ENCODE measurements around the gene PGC.

Gene PGC

GRCh38 chr6:41763470-41763869 lies 16.3 kb upstream of the PGC start:
- TF ChIP-seq FOXP2 (optimal IDR thresholded peaks at IDR 0.05; ENCODE audit: borderline replicate concordance, extremely low read depth, extremely low read length, insufficient read depth) (no peak), SIN3A (IDR thresholded peaks at IDR 0.05; ENCODE audit: borderline replicate concordance, insufficient read depth, low read length) (no peak), TAF1 (IDR thresholded peaks at IDR 0.05; ENCODE audit: borderline replicate concordance, insufficient read depth, low read length) (no peak), POLR2AphosphoS5 (IDR thresholded peaks at IDR 0.05; ENCODE audit: low read depth, low read length) (no peak), REST (IDR thresholded peaks at IDR 0.05; ENCODE audit: insufficient read depth in 1 of 2, low read depth in 2 of 2, low read length in 2 of 2) (no peak)

DNA sequence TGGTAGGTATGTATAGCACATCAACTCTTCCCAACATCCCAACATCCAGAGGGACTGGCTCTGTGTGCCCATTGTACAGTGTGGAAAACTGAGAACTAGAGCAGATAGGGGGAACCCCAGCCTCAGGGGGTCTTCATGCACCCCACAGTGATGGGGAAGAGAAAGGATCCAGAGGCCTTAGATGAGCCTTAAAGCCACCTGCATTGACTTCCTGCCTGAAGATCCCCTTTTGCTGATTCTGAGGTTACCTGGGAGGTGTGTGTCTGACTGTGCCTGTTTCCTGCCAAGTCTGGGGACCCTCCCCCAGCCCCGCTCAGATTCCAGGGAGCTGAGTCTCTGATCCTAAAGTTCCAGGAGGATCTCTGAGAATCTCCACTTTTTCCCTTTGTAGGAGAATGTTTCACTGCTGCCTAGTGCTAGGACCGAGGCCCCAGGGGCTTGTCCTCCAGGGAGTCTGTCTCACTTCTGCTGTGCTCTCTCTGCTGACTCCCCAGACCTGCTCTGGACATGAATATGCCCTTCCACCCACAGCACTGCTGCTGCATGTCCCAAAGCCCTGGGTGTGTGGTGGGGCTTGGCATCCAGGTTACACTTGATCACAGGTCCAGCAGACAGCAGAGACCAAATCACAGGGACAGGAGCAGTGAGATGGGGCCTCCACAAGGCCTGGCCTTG lies 12.8 kb upstream of the PGC start:
- TF ChIP-seq SIN3A (IDR thresholded peaks at IDR 0.05; ENCODE audit: borderline replicate concordance, insufficient read depth, low read length) (no peak), TAF1 (IDR thresholded peaks at IDR 0.05; ENCODE audit: borderline replicate concordance, insufficient read depth, low read length) (no peak), POLR2AphosphoS5 (IDR thresholded peaks at IDR 0.05; ENCODE audit: low read depth, low read length) (no peak), FOXP2 (optimal IDR thresholded peaks at IDR 0.05; ENCODE audit: borderline replicate concordance, extremely low read depth, extremely low read length, insufficient read depth) (no peak), REST (IDR thresholded peaks at IDR 0.05; ENCODE audit: insufficient read depth in 1 of 2, low read depth in 2 of 2, low read length in 2 of 2) (no peak)

GRCh38 chr6:41759106-41759904 lies 12.1 kb upstream of the PGC start:
- TF ChIP-seq POLR2AphosphoS5 (IDR thresholded peaks at IDR 0.05; ENCODE audit: low read depth, low read length) (no peak), TAF1 (IDR thresholded peaks at IDR 0.05; ENCODE audit: borderline replicate concordance, insufficient read depth, low read length) (no peak), SIN3A (IDR thresholded peaks at IDR 0.05; ENCODE audit: borderline replicate concordance, insufficient read depth, low read length) (no peak), REST (IDR thresholded peaks at IDR 0.05; ENCODE audit: insufficient read depth in 1 of 2, low read depth in 2 of 2, low read length in 2 of 2) (no peak), FOXP2 (optimal IDR thresholded peaks at IDR 0.05; ENCODE audit: borderline replicate concordance, extremely low read depth, extremely low read length, insufficient read depth) (no peak)

DNA sequence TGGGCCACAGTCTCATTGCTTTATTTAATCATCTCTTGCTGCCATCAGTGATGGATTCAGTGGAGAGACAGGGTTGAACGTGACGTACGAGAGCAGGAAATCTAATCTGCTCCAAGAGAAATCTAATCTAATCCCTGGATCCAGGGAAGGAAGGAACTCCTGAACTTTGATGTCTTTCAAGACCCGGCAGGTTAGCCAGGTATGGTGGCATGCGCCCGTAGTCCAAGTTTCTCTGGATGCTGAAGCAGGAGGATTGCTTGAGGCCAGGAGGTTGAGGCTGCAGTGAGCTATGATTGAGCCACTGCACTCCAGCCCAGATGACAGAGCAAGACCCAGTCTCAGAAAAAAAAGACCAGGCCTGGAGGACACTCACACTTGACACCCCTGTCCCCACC lies 11.4 kb upstream of the PGC start:
- no peak for TF ChIP-seq REST (IDR thresholded peaks at IDR 0.05; ENCODE audit: insufficient read depth in 1 of 2, low read depth in 2 of 2, low read length in 2 of 2)
- no peak for TF ChIP-seq TAF1 (IDR thresholded peaks at IDR 0.05; ENCODE audit: borderline replicate concordance, insufficient read depth, low read length)
- TF ChIP-seq FOXP2 (optimal IDR thresholded peaks at IDR 0.05; ENCODE audit: borderline replicate concordance, extremely low read depth, extremely low read length, insufficient read depth), result no peak
- no peak for TF ChIP-seq SIN3A (IDR thresholded peaks at IDR 0.05; ENCODE audit: borderline replicate concordance, insufficient read depth, low read length)

All from PFSK-1 (cell line).